NCI-H2081 treated with DMSO at 0.1 percent for 48 hours (cell line): ENCODE data around the gene SMCO1.
"Not testable (repeated sequence)": the region's sequence is repeated elsewhere in the genome, so short reads cannot be mapped to it uniquely, and the experiment has no call there.

Experiments
- DNase-seq: peaks from one replicate; lab custom pipeline; 2025; lab: John Stamatoyannopoulos, UW

The SMCO1 gene

GRCh38 chr3:196514913-196515621 is at the start of gene SMCO1:
Gene SMCO1, minus strand, starts transcription at chr3:196515346. Its CDS starts 137 bp downstream, at chr3:196515209.
- no peak for DNase-seq

GRCh38 chr3:196563721-196564225 is 48.6 kb upstream of the SMCO1 start:
- no peak for DNase-seq

GRCh38 chr3:196559826-196560225 is 44.7 kb upstream of the SMCO1 start:
- no peak for DNase-seq

GRCh38 chr3:196558476-196558875 is 43.3 kb upstream of the SMCO1 start:
- DNase-seq, result no peak

- DNase-seq, result no peak
These were observed 42.1 kb upstream of the SMCO1 start for GRCh38 chr3:196557236-196557635.

GRCh38 chr3:196555295-196555694 is 40.1 kb upstream of the SMCO1 start:
- DNase-seq, result no peak

GRCh38 chr3:196554205-196554604 is 39.1 kb upstream of the SMCO1 start:
- no peak for DNase-seq

GRCh38 chr3:196553551-196553950 is 38.4 kb upstream of the SMCO1 start:
- DNase-seq, result no peak

GRCh38 chr3:196552253-196552652 is 37.1 kb upstream of the SMCO1 start:
- no peak for DNase-seq

- not testable (repeated sequence) for DNase-seq
These were observed 35.0 kb upstream of the SMCO1 start for GRCh38 chr3:196550172-196550571.

- not testable (repeated sequence) for DNase-seq
These were observed 34.2 kb upstream of the SMCO1 start for GRCh38 chr3:196549312-196549711.

GRCh38 chr3:196547067-196547466 is 31.9 kb upstream of the SMCO1 start:
- DNase-seq, result no peak

- DNase-seq, result no peak
These were observed 31.4 kb upstream of the SMCO1 start for GRCh38 chr3:196546537-196546936.

- no peak for DNase-seq
These were observed 29.4 kb upstream of the SMCO1 start for GRCh38 chr3:196544491-196544992.

- no peak for DNase-seq
These were observed 26.7 kb upstream of the SMCO1 start for GRCh38 chr3:196541684-196542445.

- DNase-seq, result no peak
These were observed 22.3 kb upstream of the SMCO1 start for GRCh38 chr3:196537319-196537984.

- DNase-seq, result no peak
These were observed 18.1 kb upstream of the SMCO1 start for GRCh38 chr3:196533260-196533681.

- no peak for DNase-seq
These were observed 16.3 kb upstream of the SMCO1 start for GRCh38 chr3:196531418-196531817.

- no peak for DNase-seq
These were observed 13.6 kb upstream of the SMCO1 start for GRCh38 chr3:196528639-196529233.

- no peak for DNase-seq
These were observed 10.0 kb upstream of the SMCO1 start for GRCh38 chr3:196525141-196525540.

GRCh38 chr3:196524527-196524926 is 9.4 kb upstream of the SMCO1 start:
- DNase-seq, result no peak

- DNase-seq, result no peak
These were observed 8.7 kb upstream of the SMCO1 start for GRCh38 chr3:196523841-196524240.
